Esophagus squamous epithelium (tissue), 4 donors: ENCODE data around the gene PTPRC.

Source experiments
- POLR2A ChIP-seq, 4 donors: fragments of 450-650 bp; IDR thresholded peaks; one replicate each; pipeline ENCODE4 v1.6.1; 2017; ENCODE audit warnings: antibody characterized with exemption in 4 of 4, mild to moderate bottlenecking in 4 of 4, moderate library complexity in 3 of 4
- TF ChIP-seq, protein P1 (sequence below), 6 experiments: fragments of 450-650 bp in 4 of 6; fragments of 200-600 bp in 2 of 6; sonication (generic) in 2 of 6; IDR thresholded peaks; one replicate each; pipeline ENCODE4 v1.5.1; 2016 to 2019; ENCODE audit warnings: antibody characterized with exemption in 6 of 6, mild to moderate bottlenecking in 4 of 6, moderate library complexity in 4 of 6

DNA sequence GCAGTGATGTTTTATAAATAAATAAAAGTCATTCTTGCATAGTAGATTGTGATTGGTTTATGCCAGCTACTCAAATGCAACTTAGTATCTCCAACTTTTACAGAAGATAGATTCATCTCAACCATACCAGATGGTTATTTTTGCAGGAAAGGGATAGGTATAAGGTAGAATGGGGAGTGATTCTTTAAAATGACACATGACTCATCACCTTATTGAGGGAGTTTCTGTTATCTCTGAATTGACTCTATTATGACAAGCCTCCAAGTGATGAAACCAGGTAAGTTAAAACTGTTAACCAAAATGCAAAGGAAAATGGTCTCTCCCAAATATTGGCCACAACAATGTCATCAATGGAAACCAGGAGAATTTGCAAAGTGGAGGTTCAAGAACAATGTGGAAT lies 54.5 kb downstream of the PTPRC start:
- no peak for TF ChIP-seq POLR2A (IDR thresholded peaks at IDR 0.05)
- TF ChIP-seq, protein P1, sequence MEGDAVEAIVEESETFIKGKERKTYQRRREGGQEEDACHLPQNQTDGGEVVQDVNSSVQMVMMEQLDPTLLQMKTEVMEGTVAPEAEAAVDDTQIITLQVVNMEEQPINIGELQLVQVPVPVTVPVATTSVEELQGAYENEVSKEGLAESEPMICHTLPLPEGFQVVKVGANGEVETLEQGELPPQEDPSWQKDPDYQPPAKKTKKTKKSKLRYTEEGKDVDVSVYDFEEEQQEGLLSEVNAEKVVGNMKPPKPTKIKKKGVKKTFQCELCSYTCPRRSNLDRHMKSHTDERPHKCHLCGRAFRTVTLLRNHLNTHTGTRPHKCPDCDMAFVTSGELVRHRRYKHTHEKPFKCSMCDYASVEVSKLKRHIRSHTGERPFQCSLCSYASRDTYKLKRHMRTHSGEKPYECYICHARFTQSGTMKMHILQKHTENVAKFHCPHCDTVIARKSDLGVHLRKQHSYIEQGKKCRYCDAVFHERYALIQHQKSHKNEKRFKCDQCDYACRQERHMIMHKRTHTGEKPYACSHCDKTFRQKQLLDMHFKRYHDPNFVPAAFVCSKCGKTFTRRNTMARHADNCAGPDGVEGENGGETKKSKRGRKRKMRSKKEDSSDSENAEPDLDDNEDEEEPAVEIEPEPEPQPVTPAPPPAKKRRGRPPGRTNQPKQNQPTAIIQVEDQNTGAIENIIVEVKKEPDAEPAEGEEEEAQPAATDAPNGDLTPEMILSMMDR (IDR thresholded peaks at IDR 0.05) = no peak
